ENCODE results near the gene CYB5A. TPM values are rescaled to one million over a fixed set of nuclear protein-coding genes. Genes with fewer than 3 reads are reported as not detected.

CYB5A gene
- total RNA-seq, 1 experiment from 2014 or later, result 130 TPM

- Histone ChIP-seq H4K20me1 (ENCODE audit: low read length) (no peaks in the 10 kb centered on the region), H3F3A (ENCODE audit: low read length, unreplicated experiment) (no peaks in the 10 kb centered on the region), H3K4me3 (ENCODE audit: low read length) (no peak overlapping the region), H3K27ac (ENCODE audit: low read length) (no peak overlapping the region), H3K27me3 (ENCODE audit: low read length) (no peaks in the 10 kb centered on the region), H3K9me3 (ENCODE audit: low read length) (0 out of 2 replicates have a peak, but pooled peaks cover 10% of the 10 kb centered on the region), H3K79me2 (ENCODE audit: low read length) (no peaks in the 10 kb centered on the region), H3K9ac (ENCODE audit: low read length) (no peak overlapping the region), H3K4me2 (ENCODE audit: low read length) (no peak overlapping the region), H3K4me1 (ENCODE audit: insufficient read depth, low read length) (peaks cover 23% of the 10 kb centered on the region), H3K9me2 (replicated peaks; ENCODE audit: low read length) (no peaks in the 10 kb centered on the region), H2AFZ (ENCODE audit: low read length) (no peak overlapping the region), H3K36me3 (ENCODE audit: low read depth, low read length) (no peaks in the 10 kb centered on the region)
- DNase-seq, result no peak
- no peak for ATAC-seq
- TF ChIP-seq EZH2 (IDR thresholded peaks at IDR 0.05; ENCODE audit: low read length, unreplicated experiment) (no peak), EZH2phosphoT487 (IDR thresholded peaks at IDR 0.05; ENCODE audit: borderline replicate concordance, low read length) (no peak), CTCF (conservative IDR thresholded peaks at IDR 0.05; ENCODE audit: low read depth, low read length) (no peak)
- CTCF ChIA-PET, result no interaction called here
- BruUV-seq (replicated peaks), result no TSS peak
- intact Hi-C loops (cut with micrococcal nuclease), result no loop called here
- POLR2A ChIA-PET (ENCODE audit: unreplicated experiment), result no interaction called here
Observed at GRCh38 chr18:74314759-74315463, 23.1 kb upstream of the CYB5A start.

GRCh38 chr18:74311000-74311399 is 19.2 kb upstream of the CYB5A start:
- no peak overlapping the region for H3K9ac ChIP-seq (ENCODE audit: low read length)
- H3K4me1 ChIP-seq (ENCODE audit: insufficient read depth, low read length), result peaks cover 1% of the 10 kb centered on the region; the same call in 1 of the 2 replicates
- no peaks in the 10 kb centered on the region for H3F3A ChIP-seq (ENCODE audit: low read length, unreplicated experiment)
- H3K36me3 ChIP-seq (ENCODE audit: low read depth, low read length), result no peaks in the 10 kb centered on the region
- BruUV-seq (replicated peaks), result no TSS peak
- H2AFZ ChIP-seq (ENCODE audit: low read length), result no peak overlapping the region
- no peaks in the 10 kb centered on the region for H3K79me2 ChIP-seq (ENCODE audit: low read length)
- TF ChIP-seq CTCF (conservative IDR thresholded peaks at IDR 0.05; ENCODE audit: low read depth, low read length) (no peak), EZH2 (IDR thresholded peaks at IDR 0.05; ENCODE audit: low read length, unreplicated experiment) (no peak), EZH2phosphoT487 (IDR thresholded peaks at IDR 0.05; ENCODE audit: borderline replicate concordance, low read length) (no peak)
- ChIA-PET POLR2A (ENCODE audit: unreplicated experiment) (no interaction called here), CTCF (no interaction called here)
- H3K9me3 ChIP-seq (ENCODE audit: low read length), result 0 out of 2 replicates have a peak, but pooled peaks cover 10% of the 10 kb centered on the region
- H4K20me1 ChIP-seq (ENCODE audit: low read length), result no peaks in the 10 kb centered on the region
- H3K9me2 ChIP-seq (replicated peaks; ENCODE audit: low read length), result no peaks in the 10 kb centered on the region
- intact Hi-C loops (cut with micrococcal nuclease), result loop anchor here (1.0 kb wide), 2 partner anchors 20 to 31 kb away; no protein-coding TSS in a partner anchor
- H3K27me3 ChIP-seq (ENCODE audit: low read length), result no peaks in the 10 kb centered on the region
- DNase-seq (no peak), ATAC-seq (no peak)
- H3K4me3 ChIP-seq (ENCODE audit: low read length), result no peak overlapping the region
- H3K27ac ChIP-seq (ENCODE audit: low read length), result no peak overlapping the region
- no peak overlapping the region for H3K4me2 ChIP-seq (ENCODE audit: low read length)

- no peaks in the 10 kb centered on the region for H3K79me2 ChIP-seq (ENCODE audit: low read length)
- BruUV-seq (replicated peaks), result no TSS peak
- TF ChIP-seq CTCF (conservative IDR thresholded peaks at IDR 0.05; ENCODE audit: low read depth, low read length) (peak; percentile 64), EZH2phosphoT487 (IDR thresholded peaks at IDR 0.05; ENCODE audit: borderline replicate concordance, low read length) (no peak)
- H3K27me3 ChIP-seq (ENCODE audit: low read length), result no peaks in the 10 kb centered on the region
- H3K9me3 ChIP-seq (ENCODE audit: low read length), result 0 out of 2 replicates have a peak, but pooled peaks cover 10% of the 10 kb centered on the region
- no peaks in the 10 kb centered on the region for H3K36me3 ChIP-seq (ENCODE audit: low read depth, low read length)
- ChIA-PET CTCF (no interaction called here), POLR2A (ENCODE audit: unreplicated experiment) (interaction anchor here (0.7 kb wide), 1 partner anchor 20 kb away, joined by 7 read pairs; no protein-coding TSS in a partner anchor)
- H3K9ac ChIP-seq (ENCODE audit: low read length), result no peak overlapping the region
- H3K4me1 ChIP-seq (ENCODE audit: insufficient read depth, low read length), result no peaks in the 10 kb centered on the region; the same call in 1 of the 2 replicates
- H3K27ac ChIP-seq (ENCODE audit: low read length), result no peak overlapping the region
- no peaks in the 10 kb centered on the region for H3K9me2 ChIP-seq (replicated peaks; ENCODE audit: low read length)
- H3K4me2 ChIP-seq (ENCODE audit: low read length), result peak overlapping the region; percentile 30; the same call in 1 of the 2 replicates
- no peaks in the 10 kb centered on the region for H4K20me1 ChIP-seq (ENCODE audit: low read length)
- H3F3A ChIP-seq (ENCODE audit: low read length, unreplicated experiment), result no peaks in the 10 kb centered on the region
- DNase-seq (peak; percentile 69), ATAC-seq (peak; percentile 100)
- peak overlapping the region; percentile 71 for H2AFZ ChIP-seq (ENCODE audit: low read length)
- H3K4me3 ChIP-seq (ENCODE audit: low read length), result no peak overlapping the region
- intact Hi-C loops (cut with micrococcal nuclease), result loop anchor here (1.0 kb wide), 2 partner anchors 21 to 32 kb away; no protein-coding TSS in a partner anchor
Observed at GRCh38 chr18:74310411-74310810, 18.6 kb upstream of the CYB5A start.
